H9 (cell line): ENCODE results near the gene CEP55. TPM values are rescaled to one million over a fixed set of nuclear protein-coding genes. Genes with fewer than 3 reads are reported as not detected.

ENCODE experiments used
- DNase-seq: peaks from one replicate; pipeline ENCODE4 v3.0.0-alpha.2; 2017
- H2AFZ ChIP-seq: one replicate; pipeline ENCODE4 v1.6.1; 2013; ENCODE audit warnings: mild to moderate bottlenecking, low read length, control low read depth, moderate library complexity
- H2AK5ac ChIP-seq: 2 replicates; pipeline ENCODE4 v1.6.1; 2013; ENCODE audit warnings: low read length, control low read depth, mixed read lengths; ENCODE audit not compliant: insufficient read length
- H2BK120ac ChIP-seq: one replicate; pipeline ENCODE4 v1.6.1; 2013; ENCODE audit warnings: low read depth, mild to moderate bottlenecking, low read length, control low read depth, inconsistent platforms; ENCODE audit not compliant: poor library complexity, severe bottlenecking
- H2BK12ac ChIP-seq: 2 replicates; pipeline ENCODE4 v1.6.1; 2013; ENCODE audit warnings: low read length, control low read depth, mixed read lengths, low read depth; ENCODE audit not compliant: insufficient read length
- H2BK15ac ChIP-seq: 2 replicates; pipeline ENCODE4 v1.6.1; 2013; ENCODE audit warnings: low read depth, low read length, control low read depth
- H2BK20ac ChIP-seq: one replicate; pipeline ENCODE4 v1.6.1; 2013; ENCODE audit warnings: low read depth, mild to moderate bottlenecking, low read length, control low read depth, inconsistent platforms; ENCODE audit not compliant: poor library complexity, severe bottlenecking
- H2BK5ac ChIP-seq: 2 replicates; pipeline ENCODE4 v1.6.1; 2013; ENCODE audit warnings: low read length, control low read depth, mixed read lengths; ENCODE audit not compliant: insufficient read length
- H3K14ac ChIP-seq: 2 replicates; pipeline ENCODE4 v1.6.1; 2013; ENCODE audit warnings: low read length, control low read depth; ENCODE audit not compliant: insufficient read depth
- H3K18ac ChIP-seq: 2 replicates; pipeline ENCODE4 v1.6.1; 2013; ENCODE audit warnings: low read depth, mild to moderate bottlenecking, mixed read lengths, low read length, control low read depth; ENCODE audit not compliant: insufficient read length
- H3K23ac ChIP-seq: 2 replicates; pipeline ENCODE4 v1.6.1; 2013; ENCODE audit warnings: low read length, control low read depth, mixed read lengths, low read depth; ENCODE audit not compliant: insufficient read length
- H3K23me2 ChIP-seq: 2 replicates; pipeline ENCODE4 v1.6.1; 2013; ENCODE audit warnings: low read depth, mild to moderate bottlenecking, mixed read lengths, low read length, control low read depth; ENCODE audit not compliant: insufficient read length, poor library complexity, severe bottlenecking
- H3K27ac ChIP-seq: 2 replicates; pipeline ENCODE4 v1.5.1; 2013; ENCODE audit warnings: low read length, control low read depth, mixed read lengths, low read depth; ENCODE audit not compliant: insufficient read length
- H3K27me3 ChIP-seq: 2 replicates; pipeline ENCODE4 v1.6.1; 2013; ENCODE audit warnings: low read length, control low read depth, inconsistent platforms; ENCODE audit not compliant: insufficient read depth
- H3K4ac ChIP-seq: 2 replicates; pipeline ENCODE4 v1.6.1; 2013; ENCODE audit warnings: low read depth, mild to moderate bottlenecking, control low read depth, inconsistent platforms, low read length, moderate library complexity
- H3K4me1 ChIP-seq: 2 replicates; pipeline ENCODE4 v1.6.1; 2013; ENCODE audit warnings: low read length, control low read depth, inconsistent platforms; ENCODE audit not compliant: insufficient read depth
- H3K4me2 ChIP-seq: 2 replicates; pipeline ENCODE4 v1.6.1; 2013; ENCODE audit warnings: low read length, control low read depth, mixed read lengths; ENCODE audit not compliant: insufficient read length, insufficient read depth
- H3K56ac ChIP-seq: 2 replicates; pipeline ENCODE4 v1.6.1; 2013; ENCODE audit warnings: low read depth, mild to moderate bottlenecking, mixed read lengths, low read length, control low read depth; ENCODE audit not compliant: insufficient read length
- H3K79me1 ChIP-seq: 2 replicates; pipeline ENCODE4 v1.6.1; 2013; ENCODE audit warnings: low read depth, mild to moderate bottlenecking, moderate library complexity, low read length, control low read depth, inconsistent platforms; ENCODE audit not compliant: insufficient read depth, poor library complexity, severe bottlenecking
- H3K79me2 ChIP-seq: 2 replicates; pipeline ENCODE4 v1.6.1; 2013; ENCODE audit warnings: low read length, control low read depth, inconsistent platforms; ENCODE audit not compliant: insufficient read depth
- H3K9ac ChIP-seq: 2 replicates; pipeline ENCODE4 v1.6.1; 2013; ENCODE audit warnings: low read length, control low read depth, mixed read lengths; ENCODE audit not compliant: insufficient read length; ENCODE audit errors: extremely low read depth
- H3K9me3 ChIP-seq: one replicate; pipeline ENCODE4 v1.6.1; 2013; ENCODE audit warnings: low read depth, low read length, inconsistent platforms; ENCODE audit not compliant: control insufficient read depth
- H3T11ph ChIP-seq: one replicate; pipeline ENCODE4 v1.6.1; 2013; ENCODE audit warnings: mild to moderate bottlenecking, low read length, control low read depth, inconsistent platforms
- H4K20me1 ChIP-seq: one replicate; pipeline ENCODE4 v1.6.1; 2013; ENCODE audit not compliant: control insufficient read depth, insufficient read length, insufficient read depth
- H4K5ac ChIP-seq: 2 replicates; pipeline ENCODE4 v1.6.1; 2013; ENCODE audit warnings: low read depth, mild to moderate bottlenecking, mixed read lengths, low read length, control low read depth; ENCODE audit not compliant: insufficient read length
- H4K8ac ChIP-seq: replicated peaks from 2 replicates; pipeline ENCODE4 v1.6.1; 2013; ENCODE audit warnings: low read length, control low read depth, mixed read lengths, low read depth; ENCODE audit not compliant: insufficient read length
- H4K91ac ChIP-seq: 2 replicates; pipeline ENCODE4 v1.6.1; 2013; ENCODE audit warnings: low read depth, mild to moderate bottlenecking, moderate library complexity, mixed read lengths, low read length, control low read depth; ENCODE audit not compliant: insufficient read length
- H3K27ac Mint-ChIP-seq, 3 experiments: 2 replicates in 2 of 3; 3 replicates in 1 of 3; pipeline ENCODE4 v1.8.0; 2020 to 2021; ENCODE audit warnings: mixed read lengths in 3 of 3, mild to moderate bottlenecking in 1 of 3, moderate library complexity in 1 of 3
- H3K27me3 Mint-ChIP-seq: 2 replicates; pipeline ENCODE4 v1.8.0; 2021; ENCODE audit warnings: low read depth, mild to moderate bottlenecking, moderate library complexity, mixed read lengths
- H3K36me3 Mint-ChIP-seq, 3 experiments: 2 replicates in 2 of 3; 3 replicates in 1 of 3; pipeline ENCODE4 v1.8.0; 2020 to 2021; ENCODE audit warnings: low read depth in 3 of 3, mixed read lengths in 3 of 3; ENCODE audit not compliant: insufficient read depth in 1 of 3
- H3K4me1 Mint-ChIP-seq, 2 experiments: 2 replicates each; pipeline ENCODE4 v1.8.0; 2020; ENCODE audit warnings: mixed read lengths in 2 of 2
- H3K4me3 Mint-ChIP-seq, 2 experiments: 2 replicates in 1 of 2; 3 replicates in 1 of 2; pipeline ENCODE4 v1.8.0; 2020 to 2021; ENCODE audit warnings: mild to moderate bottlenecking in 2 of 2, mixed read lengths in 2 of 2, moderate library complexity in 1 of 2
- H3K9me3 Mint-ChIP-seq, 2 experiments: 2 replicates in 1 of 2; 3 replicates in 1 of 2; pipeline ENCODE4 v1.8.0; 2020; ENCODE audit warnings: mild to moderate bottlenecking in 2 of 2, mixed read lengths in 2 of 2, moderate library complexity in 1 of 2
- CTCF ChIP-seq: fragments of 200-600 bp; sonication (generic); conservative IDR thresholded peaks from 3 replicates; pipeline ENCODE4 v1.8.0; 2021; ENCODE audit warnings: antibody characterized with exemption, mild to moderate bottlenecking
- WGBS: extraction: QIAGEN DNeasy Blood & Tissue Kit; methylation state at CpG from one replicate; pipeline ENCODE4 v1.1.7; 2013; ENCODE audit warnings: missing lambda C conversion rate, low lambda C conversion rate, mixed read lengths; ENCODE audit not compliant: insufficient read length; ENCODE audit errors: extremely low coverage; 5-methylcytosine and 5-hydroxymethylcytosine counted together
- long read RNA-seq: library from polyadenylated mRNA; unstranded; transcript quantifications from one replicate; pipeline ENCODE4 v2.0.0, GENCODE V29; 2020
- total RNA-seq: library from RNA; stranded (reverse); gene quantifications from 2 replicates; pipeline ENCODE4 v1.2.1, GENCODE V29; 2021

The CEP55 gene
- 16.1 and 17.8 TPM in 2 replicates for total RNA-seq
- long read RNA-seq, partial matches to known transcripts, result 2 of 4 reads
- long read RNA-seq, other reads (novel, unspliced or antisense), result 2 of 4 reads

- Histone ChIP-seq H3K27ac (no peak within 1 kb of the TSS), H3K56ac (no peak within 1 kb of the TSS), H3K4me1 (no peaks in the 10 kb centered on the region), H2AFZ (no peak within 1 kb of the TSS), H3K23me2 (peaks cover 9% of the 10 kb centered on the region), H3K4me2 (peak within 1 kb of the TSS; percentile 86), H2BK20ac (no peak within 1 kb of the TSS), H3K18ac (peak within 1 kb of the TSS; percentile 11), H3K79me2 (peaks cover 3% of the 10 kb centered on the region; the same call in 1 of the 2 replicates), H3T11ph (no peak within 1 kb of the TSS), H2BK5ac (no peak within 1 kb of the TSS), H3K4ac (no peak within 1 kb of the TSS), H2BK120ac (no peak within 1 kb of the TSS), H2BK12ac (no peak within 1 kb of the TSS), H3K79me1 (no peaks in the 10 kb centered on the region), H3K14ac (peak within 1 kb of the TSS; percentile 66; the same call in 1 of the 2 replicates), H2AK5ac (no peak within 1 kb of the TSS), H4K91ac (no peak within 1 kb of the TSS), H4K20me1 (no peaks in the 10 kb centered on the region), H2BK15ac (no peak within 1 kb of the TSS), H4K8ac (no peak within 1 kb of the TSS), H3K23ac (no peak within 1 kb of the TSS), H3K9me3 (no peaks in the 10 kb centered on the region), H3K9ac (peak within 1 kb of the TSS; percentile 78), H4K5ac (no peak within 1 kb of the TSS), H3K27me3 (no peaks in the 10 kb centered on the region)
- WGBS, result no CpG with 5 or more reads among the region's 68 CpGs
- Mint-ChIP-seq H3K27ac (peak within 1 kb of the TSS in 2 of 3 experiments; percentile 54 to 68; a peak in 3 of 7 replicates), H3K9me3 (no peaks in the 10 kb centered on the region), H3K4me3 (peak within 1 kb of the TSS; percentile 83 to 95), H3K36me3 (peaks cover 0 to 16% (median 12%) of the 10 kb centered on the region in 3 experiments; a peak in 5 of 7 replicates), H3K4me1 (peaks cover 18 to 22% of the 10 kb centered on the region in 2 experiments), H3K27me3 (peaks cover 12% of the 10 kb centered on the region)
- TF ChIP-seq CTCF, result no peak
- DNase-seq, result peak; percentile 96
These were observed at the start of gene CEP55 for GRCh38 chr10:93496322-93497041. TSS of gene CEP55 (plus strand) at chr10:93496612. CDS start at chr10:93500052, 3,440 bp downstream.
